ENCODE data around the gene EPC1. TPM values are rescaled to one million over a fixed set of nuclear protein-coding genes. Genes with fewer than 3 reads are reported as not detected.
"Not testable (repeated sequence)": the region's sequence is repeated elsewhere in the genome, so short reads cannot be mapped to it uniquely, and the experiment has no call there.

Gene EPC1
- 100 to 1,000 TPM in 1 of 4 donors, 10 to 100 TPM in 3; 40.3 to 148 (median 62.2) TPM for total RNA-seq

GRCh38 chr10:32346551-32347362 lies at the start of gene EPC1:
Gene EPC1 (minus strand): TSS chr10:32347158. CDS start chr10:32346915, 243 bp downstream.
- intact Hi-C loops (cut with DNase I; ENCODE audit: low total_unique reads), result loop anchor here (5.0 to 10.0 kb wide), 2 partner anchors 84 to 292 kb away; partner anchors contain the start of gene KIF5B
- DNase-seq, result peak; percentile 91
- H3K4me1 ChIP-seq, result peaks cover 31 to 75% (median 48%) of the 10 kb centered on the region in 4 donors

GRCh38 chr10:32393911-32394310 lies 47.0 kb upstream of the EPC1 start:
- no peak for DNase-seq
- Histone ChIP-seq H3K27ac (no peak overlapping the region), H3K4me3 (no peak overlapping the region), H3K36me3 (no peaks in the 10 kb centered on the region), H3K4me1 (no peaks in the 10 kb centered on the region), H3K9me3 (no peaks in the 10 kb centered on the region), H3K27me3 (no peaks in the 10 kb centered on the region)
- in situ Hi-C loops (cut with MboI; ENCODE audit: low pct_ligation_motif_present in 1 of 4, low pct_unique_long_range_greater_than_20kb in 1 of 4, low sequenced_read_pairs in 3 of 4) (no loop called here), intact Hi-C loops (cut with DNase I; ENCODE audit: low total_unique reads) (no loop called here)
- 64% methylated on average over 4 of the region's 4 CpGs; no CpG with 5 or more reads in 1 of the 2 donors for WGBS, 2 donors (ENCODE audit: low coverage in 1 of 2)
- TF ChIP-seq POLR2AphosphoS5 (IDR thresholded peaks at IDR 0.05) (no peak), EP300 (IDR thresholded peaks at IDR 0.05; ENCODE audit: low read depth) (no peak), POLR2A (IDR thresholded peaks at IDR 0.05) (no peak)

More at GRCh38 chr10:32346551-32347362, at the start of gene EPC1:
- no peaks in the 10 kb centered on the region for H3K27me3 ChIP-seq
- in situ Hi-C loops (cut with MboI; ENCODE audit: low pct_ligation_motif_present in 1 of 4, low pct_unique_long_range_greater_than_20kb in 1 of 4, low sequenced_read_pairs in 3 of 4), result loop anchor here in 2 of 4 donors (10.0 kb wide), 2 partner anchors 92 to 292 kb away; partner anchors contain the start of gene KIF5B (in 1 of the 2)
- peak; percentile 81 to 92 (median 87) for TF ChIP-seq POLR2AphosphoS5 (IDR thresholded peaks at IDR 0.05)
- TF ChIP-seq EP300 (IDR thresholded peaks at IDR 0.05; ENCODE audit: low read depth), result no peak
- no peak for TF ChIP-seq CTCF (IDR thresholded peaks at IDR 0.05)
- TF ChIP-seq POLR2A (IDR thresholded peaks at IDR 0.05), result peak; percentile 97
- H3K27ac ChIP-seq, result peak within 1 kb of the TSS; percentile 95 to 100 (median 100)
- H3K36me3 ChIP-seq, result no peaks in the 10 kb centered on the region
- H3K9me3 ChIP-seq, result no peaks in the 10 kb centered on the region
- 1% methylated on average over 42 of the region's 97 CpGs; no CpG with 5 or more reads in 1 of the 2 donors for WGBS, 2 donors (ENCODE audit: low coverage in 1 of 2)
- peak within 1 kb of the TSS; percentile 68 to 89 (median 84) for H3K4me3 ChIP-seq

GRCh38 chr10:32392284-32392683 lies 45.3 kb upstream of the EPC1 start:
- intact Hi-C loops (cut with DNase I; ENCODE audit: low total_unique reads), result not testable (repeated sequence)

GRCh38 chr10:32390193-32390592 lies 43.2 kb upstream of the EPC1 start:
- no peak overlapping the region for H3K27ac ChIP-seq
- no peak overlapping the region for H3K4me3 ChIP-seq
- intact Hi-C loops (cut with DNase I; ENCODE audit: low total_unique reads) (no loop called here), in situ Hi-C loops (cut with MboI; ENCODE audit: low pct_ligation_motif_present in 1 of 4, low pct_unique_long_range_greater_than_20kb in 1 of 4, low sequenced_read_pairs in 3 of 4) (no loop called here)
- H3K9me3 ChIP-seq, result no peaks in the 10 kb centered on the region
- H3K4me1 ChIP-seq, result peaks cover 0 to 15% (median 0%) of the 10 kb centered on the region in 4 donors
- H3K27me3 ChIP-seq, result no peaks in the 10 kb centered on the region
- H3K36me3 ChIP-seq, result no peaks in the 10 kb centered on the region
- 93% methylated on average over 3 of the region's 3 CpGs; no CpG with 5 or more reads in 1 of the 2 donors for WGBS, 2 donors (ENCODE audit: low coverage in 1 of 2)
- no peak for TF ChIP-seq CTCF (IDR thresholded peaks at IDR 0.05)
- TF ChIP-seq EP300 (IDR thresholded peaks at IDR 0.05; ENCODE audit: low read depth), result no peak
- no peak for TF ChIP-seq POLR2A (IDR thresholded peaks at IDR 0.05)
- TF ChIP-seq POLR2AphosphoS5 (IDR thresholded peaks at IDR 0.05), result no peak
- no peak for DNase-seq

More at GRCh38 chr10:32392284-32392683, 45.3 kb upstream of the EPC1 start:
- H3K4me1 ChIP-seq; H3K27ac ChIP-seq; H3K4me3 ChIP-seq; DNase-seq; H3K36me3 ChIP-seq; H3K27me3 ChIP-seq; in situ Hi-C loops (cut with MboI; ENCODE audit: low pct_ligation_motif_present in 1 of 4, low pct_unique_long_range_greater_than_20kb in 1 of 4, low sequenced_read_pairs in 3 of 4); H3K9me3 ChIP-seq: not testable (repeated sequence)
